ENCODE measurements around the gene OLFML2B. TPM values are rescaled to one million over a fixed set of nuclear protein-coding genes. Genes with fewer than 3 reads are reported as not detected.

Gene OLFML2B
- total RNA-seq, 1 donor from 2014 or later: 19.1 TPM

GRCh38 chr1:161953256-161953920 lies 70.3 kb downstream of the OLFML2B start:
- no peaks in the 10 kb centered on the region for H3K9me3 ChIP-seq
- no peak overlapping the region for H3K27ac ChIP-seq
- H3K36me3 ChIP-seq: peaks cover 5% of the 10 kb centered on the region
- H3K4me1 ChIP-seq: peaks cover 15% of the 10 kb centered on the region
- intact Hi-C loops (cut with DNase I): no loop called here
- ATAC-seq: no peak
- no peak overlapping the region for H3K4me3 ChIP-seq
- DNase-seq: no peak
- no peaks in the 10 kb centered on the region for H3K27me3 ChIP-seq (ENCODE audit: low read depth)
- TF ChIP-seq CTCF (IDR thresholded peaks at IDR 0.05): no peak

- DNase-seq (no peak), ATAC-seq (no peak)
- Histone ChIP-seq H3K36me3 (no peaks in the 10 kb centered on the region), H3K27ac (no peak overlapping the region), H3K9me3 (no peaks in the 10 kb centered on the region), H3K27me3 (ENCODE audit: low read depth) (no peaks in the 10 kb centered on the region), H3K4me3 (no peak overlapping the region), H3K4me1 (peaks cover 15% of the 10 kb centered on the region)
- TF ChIP-seq CTCF (IDR thresholded peaks at IDR 0.05): no peak
- intact Hi-C loops (cut with DNase I): no loop called here
Measured at GRCh38 chr1:161952607-161953172, 71.0 kb downstream of the OLFML2B start.

- intact Hi-C loops (cut with DNase I): no loop called here
- H3K36me3 ChIP-seq: no peaks in the 10 kb centered on the region
Measured at GRCh38 chr1:161951646-161952045, 72.0 kb downstream of the OLFML2B start.

GRCh38 chr1:161950377-161950776 lies 73.3 kb downstream of the OLFML2B start:
- H3K27ac ChIP-seq: no peak overlapping the region
- no peak overlapping the region for H3K4me3 ChIP-seq
- TF ChIP-seq CTCF (IDR thresholded peaks at IDR 0.05): no peak
- H3K9me3 ChIP-seq: no peaks in the 10 kb centered on the region
- H3K27me3 ChIP-seq (ENCODE audit: low read depth): no peaks in the 10 kb centered on the region
- ATAC-seq: no peak
- H3K4me1 ChIP-seq: peaks cover 15% of the 10 kb centered on the region
- intact Hi-C loops (cut with DNase I): no loop called here
- no peak for DNase-seq
- H3K36me3 ChIP-seq: no peaks in the 10 kb centered on the region

More at GRCh38 chr1:161951646-161952045, 72.0 kb downstream of the OLFML2B start:
- Histone ChIP-seq H3K27ac (no peak overlapping the region), H3K9me3 (no peaks in the 10 kb centered on the region), H3K4me1 (peaks cover 15% of the 10 kb centered on the region), H3K27me3 (ENCODE audit: low read depth) (no peaks in the 10 kb centered on the region), H3K4me3 (no peak overlapping the region)
- no peak for DNase-seq
- no peak for TF ChIP-seq CTCF (IDR thresholded peaks at IDR 0.05)
- no peak for ATAC-seq

GRCh38 chr1:161949548-161949947 lies 74.1 kb downstream of the OLFML2B start:
- Histone ChIP-seq H3K36me3 (peaks cover 2% of the 10 kb centered on the region), H3K4me3 (no peak overlapping the region), H3K27me3 (ENCODE audit: low read depth) (no peaks in the 10 kb centered on the region), H3K4me1 (peaks cover 14% of the 10 kb centered on the region), H3K27ac (no peak overlapping the region), H3K9me3 (no peaks in the 10 kb centered on the region)
- intact Hi-C loops (cut with DNase I): no loop called here
- ATAC-seq: no peak
- TF ChIP-seq CTCF (IDR thresholded peaks at IDR 0.05): no peak
- no peak for DNase-seq

All from lower lobe of right lung (tissue), 2 donors.